NCI-H2107 treated with DMSO at 0.1 percent for 48 hours (cell line): Measurements from ENCODE around the gene UBE3A.

Source experiments
- DNase-seq: peaks from one replicate; lab custom pipeline; 2025; ENCODE audit not compliant: unreplicated experiment; lab: John Stamatoyannopoulos, UW

Gene UBE3A

GRCh38 chr15:25333049-25333448, 105.8 kb downstream of the UBE3A start:
- no peak for DNase-seq

- no peak for DNase-seq
These were observed 106.5 kb downstream of the UBE3A start for GRCh38 chr15:25332306-25332705.

GRCh38 chr15:25331860-25332259, 107.0 kb downstream of the UBE3A start:
- no peak for DNase-seq

GRCh38 chr15:25331404-25331803, 107.4 kb downstream of the UBE3A start:
- no peak for DNase-seq

- DNase-seq, result no peak
These were observed 109.1 kb downstream of the UBE3A start for GRCh38 chr15:25329696-25330095.

- no peak for DNase-seq
These were observed 111.1 kb downstream of the UBE3A start for GRCh38 chr15:25327686-25328085.

GRCh38 chr15:25325187-25325586, 113.6 kb downstream of the UBE3A start:
- DNase-seq, result no peak

- DNase-seq, result no peak
These were observed 115.4 kb downstream of the UBE3A start for GRCh38 chr15:25323420-25323819.

GRCh38 chr15:25287823-25288222, 151.0 kb downstream of the UBE3A start:
- DNase-seq, result no peak
